ENCODE results near the gene CERT1.
"Not testable (repeated sequence)": the region's sequence is repeated elsewhere in the genome, so short reads cannot be mapped to it uniquely, and the experiment has no call there.

The CERT1 gene

DNA sequence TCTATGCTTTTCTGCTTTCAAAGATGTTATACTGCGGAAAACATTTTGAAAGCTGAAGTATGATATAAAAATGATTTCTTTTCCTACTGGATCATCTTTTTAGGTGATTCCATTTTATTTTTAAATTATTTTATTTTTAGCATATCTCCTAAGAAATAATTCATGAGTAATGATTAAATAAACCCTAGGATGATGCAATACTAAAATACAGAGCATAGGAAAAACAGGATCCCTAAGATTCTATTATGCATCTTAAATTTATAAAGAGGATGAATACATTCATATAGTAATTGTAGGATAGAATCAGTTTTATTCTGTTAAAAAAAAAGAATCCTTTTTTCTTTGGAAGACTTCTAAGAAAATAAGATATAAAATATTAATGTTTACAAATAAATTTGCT, 11.1 kb upstream of the CERT1 start:
- no peak for DNase-seq (ENCODE audit: low spot score)

DNA sequence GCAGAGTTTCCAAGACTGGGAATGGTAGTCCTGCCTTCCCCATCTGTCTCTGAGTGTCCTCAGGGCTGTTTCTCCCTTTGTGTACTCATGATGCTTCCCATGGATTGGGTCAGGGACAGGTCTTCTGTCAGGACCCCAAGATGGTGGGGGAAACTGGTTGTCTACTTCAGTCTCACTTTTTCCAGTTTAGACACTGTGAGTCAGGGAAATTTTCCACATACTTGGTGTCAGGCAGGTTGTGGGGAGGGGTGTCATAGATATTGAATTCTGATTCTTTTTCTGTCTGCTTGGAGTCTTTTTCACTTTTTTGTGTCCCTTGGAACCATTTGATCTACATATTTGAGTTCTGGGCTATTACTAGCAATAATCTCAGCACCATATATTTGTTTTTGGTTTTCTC, 10.6 kb upstream of the CERT1 start:
- DNase-seq (ENCODE audit: low spot score), result no peak

DNA sequence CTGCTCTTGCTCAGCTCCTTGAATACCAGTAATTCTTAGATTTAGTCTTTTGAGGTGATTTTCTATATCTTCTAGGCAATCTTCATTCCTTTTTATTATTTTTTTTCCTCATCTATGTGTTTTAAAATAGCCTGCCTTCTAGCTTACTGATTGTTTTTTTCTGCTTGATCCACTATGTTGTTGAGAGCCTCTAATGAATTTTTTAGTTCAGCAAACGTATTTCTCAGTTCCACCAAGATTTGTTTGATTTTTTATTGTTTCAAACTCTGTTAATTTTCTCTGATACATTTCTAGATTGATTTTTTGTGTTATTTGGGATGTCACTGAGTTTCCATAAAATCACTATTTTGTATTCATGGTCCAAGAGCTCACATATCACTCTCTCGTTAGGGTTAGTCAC, 9.8 kb upstream of the CERT1 start:
- no peak for DNase-seq (ENCODE audit: low spot score)

DNA sequence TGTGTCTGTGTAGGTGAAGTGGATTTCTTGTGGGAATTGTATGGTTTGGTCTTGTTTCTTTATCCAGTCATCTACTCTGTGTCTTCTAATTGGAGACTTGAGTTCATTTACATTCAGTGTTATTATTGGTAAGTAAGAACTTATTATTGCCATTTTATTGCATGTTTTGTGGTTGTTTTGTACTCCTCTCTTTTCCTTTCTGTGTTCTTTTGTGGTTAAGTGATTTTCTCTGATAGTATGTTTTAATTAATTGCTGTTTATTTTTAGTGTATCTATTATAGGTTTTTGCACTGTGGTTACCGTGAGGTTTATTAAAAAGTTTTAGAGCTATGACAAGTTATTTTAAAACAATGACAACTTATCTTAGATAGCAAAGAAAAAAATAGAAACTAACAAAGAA, 8.3 kb upstream of the CERT1 start:
- no peak for DNase-seq (ENCODE audit: low spot score)

DNA sequence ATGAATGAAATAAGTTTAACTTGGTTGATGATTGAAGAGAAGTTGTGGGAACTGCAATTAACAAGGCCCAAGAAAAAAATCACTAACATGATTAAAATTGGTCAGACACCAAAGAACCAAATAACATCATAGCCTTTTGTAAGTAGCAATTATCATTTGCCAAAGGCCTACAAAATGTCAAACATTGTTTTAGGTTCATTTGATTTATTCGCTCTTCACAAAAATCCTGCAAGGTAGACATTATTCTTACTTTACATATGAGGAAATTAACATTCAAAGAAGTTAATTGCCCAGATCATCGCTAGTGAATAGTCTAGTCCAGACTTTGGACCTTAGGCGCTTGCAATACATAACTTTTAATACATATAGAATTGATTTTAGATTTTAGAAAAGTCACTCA, 2.9 kb upstream of the CERT1 start:
- peak; percentile 25 for DNase-seq (ENCODE audit: low spot score)

DNA sequence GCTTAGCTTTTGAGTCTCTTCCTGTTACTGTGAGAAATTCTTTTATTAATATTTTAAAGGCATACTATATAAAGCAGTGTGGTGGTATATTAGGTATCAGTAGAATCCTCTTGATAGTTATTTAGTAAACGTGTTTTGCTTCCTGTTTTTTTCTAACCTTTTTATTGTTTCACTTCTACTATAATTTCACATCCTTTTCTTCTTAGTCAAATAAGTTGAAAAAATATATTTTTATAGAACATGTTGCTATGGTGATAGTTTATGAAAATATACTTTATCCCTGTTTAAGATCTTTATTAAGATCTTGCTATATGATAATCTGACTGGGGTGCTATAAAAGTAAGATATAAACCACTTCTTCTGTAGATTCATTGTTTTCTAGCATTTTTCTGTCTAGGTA, 2.4 kb upstream of the CERT1 start:
- DNase-seq (ENCODE audit: low spot score), result peak; percentile 35

DNA sequence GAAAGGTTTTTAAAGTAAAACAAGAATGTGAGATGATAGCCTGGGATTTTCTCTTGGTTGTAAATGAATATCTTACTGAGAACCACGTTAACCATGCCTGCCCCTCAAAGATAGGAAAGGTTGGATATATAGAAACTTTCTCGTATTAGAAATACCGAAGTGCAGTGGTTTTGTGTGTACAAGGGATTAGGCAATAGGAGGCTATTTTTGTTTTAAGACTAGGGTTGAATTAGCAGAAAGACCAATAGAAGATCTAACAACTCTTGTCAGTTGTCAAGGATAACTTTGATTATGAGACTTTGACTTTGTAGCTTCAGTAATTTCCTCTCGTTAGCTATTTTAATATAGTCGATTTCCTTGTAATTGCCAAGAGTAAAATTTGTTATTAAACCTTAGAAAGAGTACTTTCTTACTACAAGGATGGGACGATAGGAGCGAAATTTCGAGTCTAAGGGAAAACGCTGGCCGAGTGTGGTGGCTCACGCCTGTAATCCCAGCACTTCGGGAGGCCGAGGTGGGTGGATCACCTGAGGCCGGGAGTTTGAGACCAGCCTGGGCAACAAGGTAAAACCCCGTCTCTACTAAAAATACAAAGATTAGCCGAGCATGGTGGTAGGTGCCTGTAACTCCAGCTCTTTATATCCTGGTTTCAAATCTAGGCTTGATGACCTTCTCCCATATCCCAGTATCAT, 1.1 kb upstream of the CERT1 start:
- DNase-seq (ENCODE audit: low spot score), result no peak

DNA sequence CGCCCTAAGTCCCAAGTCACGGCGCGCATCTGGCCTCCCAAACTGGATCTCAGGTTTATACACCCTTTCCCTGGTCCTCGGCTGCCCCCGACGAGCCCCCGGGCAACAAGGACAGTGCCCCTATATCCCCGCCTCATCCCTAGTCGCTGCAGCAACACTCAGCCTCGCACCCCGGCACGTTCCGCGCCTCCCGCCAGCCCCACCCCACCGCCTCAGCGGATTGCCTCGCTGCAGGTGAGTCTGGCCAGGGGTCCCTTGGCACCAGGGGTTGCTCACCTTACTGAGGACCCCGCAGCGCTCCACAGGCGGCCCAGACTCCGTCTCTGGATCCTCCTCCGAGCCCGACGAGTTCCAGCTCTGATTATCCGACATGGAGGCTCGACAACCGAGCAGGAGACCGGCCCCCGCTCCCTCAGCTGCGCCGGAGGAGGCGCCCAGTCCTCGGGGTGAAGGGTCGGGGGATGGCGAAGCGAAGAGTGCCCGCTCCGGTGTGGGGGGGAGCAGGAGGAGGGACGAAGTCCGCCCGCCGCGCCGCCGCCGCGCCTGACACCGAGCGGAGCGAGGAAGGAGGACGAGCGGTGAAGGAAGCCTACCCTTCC, 494 bp downstream of the CERT1 start:
- DNase-seq (ENCODE audit: low spot score), result peak; percentile 34

DNA sequence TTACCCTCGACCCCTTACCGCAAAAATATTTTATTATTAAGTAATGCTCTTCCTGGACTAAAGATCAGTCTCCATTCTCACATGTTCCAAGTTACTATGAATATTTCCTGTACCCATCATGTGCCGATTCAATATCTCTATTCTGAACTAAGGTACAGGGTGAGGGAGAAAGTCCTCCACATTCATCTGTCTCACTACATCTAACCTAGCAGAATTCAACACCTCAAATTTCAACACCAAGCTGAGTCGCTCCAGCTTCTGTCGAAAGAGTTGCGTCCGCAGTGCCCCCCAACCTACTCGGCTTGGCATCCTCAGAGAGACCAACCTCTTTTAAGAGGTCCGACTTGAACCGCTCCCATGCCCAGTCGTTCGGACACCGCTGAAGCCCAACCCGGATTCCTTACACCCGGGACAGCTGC, 1.0 kb downstream of the CERT1 start:
- DNase-seq (ENCODE audit: low spot score), result peak; percentile 51

DNA sequence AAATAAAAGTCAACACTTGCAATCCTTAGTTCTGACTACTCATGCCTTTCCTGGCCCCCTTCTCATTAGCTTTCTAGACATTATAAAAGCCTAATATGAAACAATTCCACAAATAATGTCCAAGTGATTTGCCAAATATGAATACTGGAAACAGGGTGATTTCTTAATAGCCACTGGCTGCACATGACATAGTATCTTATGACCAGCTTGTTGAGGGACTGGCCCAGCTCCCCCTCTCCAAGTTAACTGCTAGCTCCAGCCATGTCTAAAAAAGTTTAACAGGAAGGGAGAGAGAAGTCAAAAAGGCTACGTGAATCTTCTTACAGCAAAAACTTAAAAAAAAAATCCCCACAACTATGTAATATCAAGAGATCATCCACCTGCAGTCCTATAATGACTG, 1.5 kb downstream of the CERT1 start:
- peak; percentile 29 for DNase-seq (ENCODE audit: low spot score)

DNA sequence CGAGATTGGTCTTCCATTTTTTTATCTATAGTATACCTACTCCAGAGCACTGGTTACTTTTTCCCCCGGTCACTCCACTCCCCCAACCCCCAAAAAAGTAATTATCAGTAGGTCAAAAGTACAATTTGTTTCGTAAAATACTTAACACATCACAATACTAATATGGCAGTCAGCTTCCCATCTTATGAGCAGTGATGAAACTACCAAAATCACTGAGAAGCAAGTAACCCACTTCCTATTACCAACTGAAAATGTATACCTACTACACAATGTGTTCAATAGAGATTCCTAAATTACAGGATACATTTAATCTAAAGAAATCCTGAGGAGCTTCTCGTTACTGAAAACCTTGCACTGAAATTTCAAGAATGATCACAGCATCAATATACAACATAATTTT, 1.9 kb downstream of the CERT1 start:
- no peak for DNase-seq (ENCODE audit: low spot score)

DNA sequence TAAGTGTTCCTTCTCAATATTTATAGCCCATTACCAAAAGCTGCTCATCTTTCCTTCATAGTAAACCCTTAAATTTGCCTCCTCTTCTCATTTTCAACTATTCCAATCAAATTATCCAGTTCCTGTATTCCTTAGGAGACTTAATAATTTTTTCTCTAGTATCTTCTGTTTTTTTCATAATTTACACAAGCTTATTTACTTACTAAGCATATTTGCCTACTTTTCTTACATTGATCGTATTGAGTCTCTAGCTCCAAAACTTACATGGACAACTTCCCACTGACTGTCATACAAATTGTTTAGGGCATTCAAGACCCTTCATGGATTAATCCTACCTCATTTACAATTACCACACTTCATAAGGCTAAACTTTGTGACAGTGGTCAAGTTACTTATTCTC, 3.6 kb downstream of the CERT1 start:
- no peak for DNase-seq (ENCODE audit: low spot score)

DNA sequence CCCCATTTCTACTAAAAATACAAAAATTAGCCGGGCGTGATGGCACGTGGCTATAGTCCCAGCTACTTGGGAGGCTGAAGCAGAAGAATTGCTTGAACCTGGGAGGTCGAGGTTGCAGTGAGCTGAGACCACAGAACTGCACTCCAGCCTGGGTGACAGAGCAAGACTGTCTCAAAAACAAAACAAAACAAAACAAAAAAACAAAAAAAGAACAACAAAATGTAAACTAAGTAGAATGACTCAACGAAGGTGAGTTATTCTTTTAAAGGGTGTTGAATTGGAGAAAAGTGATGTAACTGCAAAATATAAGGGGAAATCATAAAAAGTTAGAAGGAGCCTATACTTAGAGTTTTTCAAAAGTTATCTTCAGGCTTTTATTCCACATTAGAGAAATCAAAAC, 6.3 kb downstream of the CERT1 start:
- DNase-seq (ENCODE audit: low spot score), result not testable (repeated sequence)

DNA sequence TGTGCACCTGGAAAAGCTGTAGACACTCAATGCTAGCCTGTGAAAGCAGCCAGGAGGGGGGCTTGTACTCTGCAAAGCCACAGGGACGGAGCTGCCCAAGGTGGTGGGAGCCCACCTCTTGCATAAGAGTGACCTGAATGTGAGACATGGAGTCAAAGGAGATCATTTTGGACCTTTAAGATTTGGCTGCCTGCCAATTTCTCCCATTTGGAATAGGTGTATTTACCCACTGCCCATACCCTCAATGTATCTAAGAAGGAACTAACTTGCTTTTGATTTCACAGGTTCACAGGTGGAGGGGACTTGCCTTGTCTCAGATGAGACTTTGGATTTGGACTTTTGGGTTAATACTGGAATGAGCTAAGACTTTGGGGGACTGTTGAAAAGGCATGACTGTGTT, 12.6 kb downstream of the CERT1 start:
- not testable (repeated sequence) for DNase-seq (ENCODE audit: low spot score)

DNA sequence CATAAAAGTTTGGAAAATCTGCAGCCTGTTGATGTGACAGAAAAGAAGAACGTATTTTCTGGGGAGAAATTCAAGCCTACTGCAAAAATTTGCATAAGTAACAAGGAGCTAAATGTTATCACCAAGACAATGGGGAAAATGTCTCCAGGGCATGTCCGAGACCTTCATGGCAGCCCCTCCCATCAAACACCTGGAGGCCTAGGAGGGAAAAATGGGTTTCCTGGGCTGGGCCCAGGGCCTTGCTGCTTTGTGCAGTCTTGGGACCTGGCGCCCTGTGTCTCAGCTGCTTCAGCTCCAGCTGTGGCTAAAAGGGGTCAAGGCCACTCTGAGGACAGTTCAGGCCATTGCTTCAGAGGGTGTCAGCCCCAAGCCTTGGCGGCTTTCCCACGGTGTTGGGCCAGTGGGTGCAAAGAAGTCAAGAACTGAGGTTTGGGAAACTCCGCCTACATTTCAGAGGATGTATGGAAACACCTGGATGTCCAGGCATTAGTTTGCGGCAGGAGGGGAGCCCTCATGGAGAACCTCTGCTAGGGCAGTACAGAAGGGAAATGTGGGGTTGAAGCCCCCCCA, 13.1 kb downstream of the CERT1 start:
- no peak for DNase-seq (ENCODE audit: low spot score)

DNA sequence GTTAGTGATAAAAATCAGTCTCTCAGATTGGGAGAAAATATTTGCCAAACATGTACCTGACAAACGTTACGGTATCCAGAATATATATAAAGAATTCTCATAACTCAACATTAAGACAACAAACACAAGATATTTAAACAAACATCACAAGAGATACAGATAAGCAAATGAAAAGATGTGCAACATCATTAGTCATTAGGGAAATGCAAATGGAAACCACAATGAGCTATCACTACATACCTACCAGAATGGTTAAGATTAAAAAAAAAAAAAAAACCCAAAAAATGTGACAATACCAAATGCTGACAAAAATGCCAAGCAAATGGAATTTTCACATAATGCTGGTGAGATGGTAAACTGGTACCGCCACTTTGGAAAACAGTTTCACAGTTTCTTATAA, 15.4 kb downstream of the CERT1 start:
- DNase-seq (ENCODE audit: low spot score), result no peak

DNA sequence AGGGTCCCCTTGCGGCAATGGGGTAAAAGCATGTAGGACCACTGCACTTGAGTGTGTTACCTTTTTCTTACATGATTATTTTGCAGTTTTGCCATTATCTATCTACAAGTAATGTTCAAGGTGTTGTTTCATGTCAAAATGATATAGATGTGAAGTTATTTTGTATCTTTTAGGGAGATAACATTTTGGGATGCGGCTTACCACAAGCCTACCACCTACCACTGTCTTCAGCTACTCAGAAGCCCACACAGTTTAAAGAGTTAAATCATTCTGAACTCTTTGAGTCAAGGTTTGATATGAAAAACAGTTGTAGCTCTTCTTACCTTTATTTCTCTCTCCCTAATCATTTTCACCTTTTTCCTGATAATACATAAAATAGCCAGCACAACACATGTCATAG, 19.8 kb downstream of the CERT1 start:
- no peak for DNase-seq (ENCODE audit: low spot score)

DNA sequence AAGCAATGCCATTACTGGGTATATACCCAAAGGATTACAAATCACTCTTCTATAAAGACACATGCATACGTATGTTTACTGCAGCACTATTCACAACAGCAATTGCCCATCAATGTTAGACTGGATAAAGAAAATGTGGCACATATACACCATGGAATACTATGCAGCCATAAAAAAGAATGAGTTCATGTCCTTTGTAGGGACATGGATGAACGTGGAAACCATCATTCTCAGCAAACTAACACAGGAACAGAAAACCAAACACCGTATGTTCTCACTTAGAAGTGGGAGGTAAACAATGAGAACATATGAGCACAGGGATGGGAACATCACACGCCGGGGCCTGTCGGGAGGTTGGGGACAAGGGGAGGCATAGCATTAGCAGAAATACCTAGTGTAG, 21.6 kb downstream of the CERT1 start:
- not testable (repeated sequence) for DNase-seq (ENCODE audit: low spot score)

DNA sequence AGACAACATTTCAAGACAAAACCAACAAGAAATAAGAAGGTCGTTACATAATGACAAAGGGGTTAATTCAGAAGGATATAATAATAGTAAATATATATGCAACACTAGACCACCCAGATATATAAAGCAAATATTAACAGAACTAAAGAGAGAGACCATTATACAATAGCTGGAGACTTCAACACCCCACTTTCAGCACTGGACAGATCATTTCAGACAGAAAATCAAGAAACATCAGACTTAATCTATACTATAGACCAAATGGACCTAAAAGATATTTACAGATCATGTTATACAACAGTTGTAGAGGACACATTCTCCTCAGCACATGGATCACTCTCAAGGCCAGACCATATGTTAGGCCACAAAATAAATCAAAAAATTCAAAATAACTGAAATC, 26.8 kb downstream of the CERT1 start:
- DNase-seq (ENCODE audit: low spot score), result no peak

DNA sequence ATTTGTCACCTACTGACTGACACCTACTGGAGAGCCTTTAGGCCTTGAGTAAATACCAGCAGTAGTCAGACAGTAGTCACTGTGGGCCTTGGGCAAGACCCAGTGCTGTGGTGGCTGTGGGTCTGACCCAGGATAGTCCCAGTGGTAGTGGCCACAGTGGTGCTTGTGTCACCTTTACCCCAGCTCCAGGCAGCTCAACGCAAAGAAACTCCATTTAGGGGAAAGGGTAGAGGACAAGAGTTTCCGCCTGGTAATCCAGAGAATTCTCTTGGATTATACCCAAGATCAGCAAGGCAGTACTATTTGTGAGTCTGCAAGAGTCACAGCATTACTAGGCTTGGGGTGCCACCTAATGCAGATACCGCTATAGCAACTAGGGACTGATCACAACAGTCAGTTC, 28.9 kb downstream of the CERT1 start:
- DNase-seq (ENCODE audit: low spot score), result no peak

DNA sequence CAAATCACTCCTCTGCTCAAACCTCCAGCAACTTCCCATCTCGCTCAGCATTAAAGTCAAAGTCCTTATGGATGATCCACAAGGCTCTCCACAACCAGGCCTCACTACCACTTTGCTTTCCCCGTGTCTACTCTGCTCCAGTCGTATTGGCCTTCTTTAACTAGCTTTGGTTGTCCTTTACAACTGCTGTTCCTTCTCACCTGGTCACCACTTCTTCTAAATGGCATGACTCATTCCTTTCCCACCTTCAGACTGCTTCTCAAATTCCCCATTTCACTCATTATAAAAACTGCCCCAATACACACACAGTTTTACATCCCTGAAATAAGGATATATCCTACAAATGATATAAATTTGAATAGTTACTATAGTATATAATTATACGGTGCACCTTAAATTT, 30.4 kb downstream of the CERT1 start:
- no peak for DNase-seq (ENCODE audit: low spot score)

DNA sequence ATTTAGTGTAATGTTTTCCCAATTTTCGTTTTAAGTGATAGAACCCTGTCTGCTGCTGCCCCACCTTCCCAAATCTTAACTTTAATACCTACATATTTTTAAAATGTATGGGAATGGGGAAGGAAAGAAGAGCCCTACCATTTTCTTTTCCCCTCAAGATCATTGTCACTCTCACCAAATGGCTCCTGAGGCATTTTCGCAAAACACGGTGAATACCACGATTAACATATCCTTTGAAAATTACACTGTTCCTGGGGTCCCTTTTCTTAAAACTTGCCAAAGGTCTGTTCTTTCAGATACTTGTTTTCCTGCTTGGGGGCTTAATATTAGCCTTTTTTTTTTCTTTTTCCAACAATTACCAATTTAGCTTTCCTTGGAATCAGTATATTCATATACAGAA, 36.1 kb downstream of the CERT1 start:
- no peak for DNase-seq (ENCODE audit: low spot score)

DNA sequence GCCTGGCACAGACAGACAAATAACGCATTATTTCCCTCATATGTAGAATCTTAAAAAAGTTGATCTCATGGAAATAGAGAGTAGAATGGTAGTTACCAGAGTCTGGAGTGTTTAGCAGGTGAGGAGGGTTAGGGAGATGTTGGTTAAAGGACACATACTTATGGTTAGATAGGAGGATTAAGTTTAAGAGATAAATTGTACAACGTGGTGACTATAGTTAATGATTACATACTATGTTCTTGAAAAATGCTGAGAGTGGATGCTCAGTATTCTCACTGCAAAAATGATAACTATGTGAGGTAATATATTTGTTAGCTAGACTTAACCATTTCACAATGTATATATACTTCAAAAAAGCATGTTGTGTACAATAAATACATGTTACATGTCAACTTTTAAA, 38.0 kb downstream of the CERT1 start:
- no peak for DNase-seq (ENCODE audit: low spot score)

DNA sequence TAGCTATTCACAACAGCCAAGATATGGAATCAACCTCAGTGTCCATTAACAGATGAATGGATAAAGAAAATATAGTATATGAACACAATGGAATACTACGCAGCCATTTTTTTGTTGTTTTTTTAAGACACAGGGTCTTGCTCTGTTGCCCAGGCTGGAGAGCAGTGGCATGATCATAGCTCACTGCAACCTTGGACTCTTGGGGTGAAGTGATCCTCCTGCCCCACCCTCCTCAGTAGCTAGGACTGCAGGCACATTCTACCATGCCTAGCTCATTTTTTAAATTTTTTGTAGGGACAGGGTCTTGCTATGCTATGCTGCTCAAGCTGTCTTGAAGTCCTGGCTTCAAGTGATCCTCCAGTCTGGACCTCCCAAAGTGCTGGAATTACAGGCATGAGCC, 38.5 kb downstream of the CERT1 start:
- DNase-seq (ENCODE audit: low spot score), result no peak
